ENCODE results near the gene MLANA.

- TF ChIP-seq ETV6 (conservative IDR thresholded peaks at IDR 0.05 in 1 of 2, IDR thresholded peaks at IDR 0.05 in 1 of 2; ENCODE audit: borderline replicate concordance in 1 of 2, low read depth in 1 of 2), result no peak
- TF ChIP-seq CHD2 (IDR thresholded peaks at IDR 0.05; ENCODE audit: borderline replicate concordance, low read depth, low read length), result no peak
- no peak for TF ChIP-seq EP300 (IDR thresholded peaks at IDR 0.05; ENCODE audit: borderline replicate concordance in 1 of 2, control insufficient read depth in 1 of 2, low read depth in 2 of 2, low read length in 2 of 2)
- TF ChIP-seq CTCF (IDR thresholded peaks at IDR 0.05 in 2 of 3, conservative IDR thresholded peaks at IDR 0.05 in 1 of 3; ENCODE audit: control insufficient read depth in 2 of 3, extremely low read depth in 1 of 3, insufficient read depth in 1 of 3, low read depth in 3 of 3, low read length in 3 of 3), result no peak
- no peak for TF ChIP-seq MAX (IDR thresholded peaks at IDR 0.05; ENCODE audit: low read depth, low read length)
- TF ChIP-seq RBBP5 (conservative IDR thresholded peaks at IDR 0.05), result no peak
- no peak for TF ChIP-seq CEBPZ (IDR thresholded peaks at IDR 0.05; ENCODE audit: low read depth, low read length)
- no peak for TF ChIP-seq JUND (IDR thresholded peaks at IDR 0.05; ENCODE audit: low read depth, low read length)
- TF ChIP-seq REST (IDR thresholded peaks at IDR 0.05; ENCODE audit: low read depth, low read length), result no peak
- TF ChIP-seq EZH2 (IDR thresholded peaks at IDR 0.05; ENCODE audit: borderline replicate concordance, control insufficient read depth, low read depth, low read length), result no peak
- no peak for TF ChIP-seq POLR2AphosphoS5 (IDR thresholded peaks at IDR 0.05; ENCODE audit: low read length)
Observed at GRCh38 chr9:5938449-5938848, 47.8 kb downstream of the MLANA start.
